HG03025 (cell line): ENCODE data around the gene AACS.
"Not testable (repeated sequence)": the region's sequence is repeated elsewhere in the genome, so short reads cannot be mapped to it uniquely, and the experiment has no call there.

ENCODE experiments used
- ATAC-seq: cut with Tn5 transposase; IDR thresholded peaks from one replicate; pipeline ENCODE4 v1.9.1; 2021; ENCODE audit warnings: mild to moderate bottlenecking, moderate library complexity; ENCODE audit not compliant: unreplicated experiment, low FRiP score

AACS gene

GRCh38 chr12:125121106-125121505, 55.9 kb downstream of the AACS start:
- ATAC-seq = no peak

GRCh38 chr12:125122668-125123067, 57.4 kb downstream of the AACS start:
- ATAC-seq = no peak

- no peak for ATAC-seq
Observed at GRCh38 chr12:125124320-125124966, 59.2 kb downstream of the AACS start.

- ATAC-seq = no peak
Observed at GRCh38 chr12:125125271-125125670, 60.0 kb downstream of the AACS start.

- ATAC-seq = no peak
Observed at GRCh38 chr12:125128439-125129178, 63.4 kb downstream of the AACS start.

GRCh38 chr12:125129179-125129571, 63.9 kb downstream of the AACS start:
- ATAC-seq = no peak

- no peak for ATAC-seq
Observed at GRCh38 chr12:125129591-125130255, 64.5 kb downstream of the AACS start.

GRCh38 chr12:125131958-125132357, 66.7 kb downstream of the AACS start:
- ATAC-seq = no peak

GRCh38 chr12:125132698-125133400, 67.6 kb downstream of the AACS start:
- ATAC-seq = no peak

- no peak for ATAC-seq
Observed at GRCh38 chr12:125133616-125134015, 68.4 kb downstream of the AACS start.

GRCh38 chr12:125134576-125134975, 69.3 kb downstream of the AACS start:
- ATAC-seq = no peak

GRCh38 chr12:125135906-125136305, 70.7 kb downstream of the AACS start:
- no peak for ATAC-seq

GRCh38 chr12:125136702-125137101, 71.5 kb downstream of the AACS start:
- ATAC-seq = no peak

GRCh38 chr12:125137766-125138344, 72.6 kb downstream of the AACS start:
- ATAC-seq = no peak

- no peak for ATAC-seq
Observed at GRCh38 chr12:125140279-125141209, 75.3 kb downstream of the AACS start.

- ATAC-seq = not testable (repeated sequence)
Observed at GRCh38 chr12:125141210-125141573, 76.0 kb downstream of the AACS start.

- no peak for ATAC-seq
Observed at GRCh38 chr12:125142601-125143000, 77.4 kb downstream of the AACS start.

- no peak for ATAC-seq
Observed at GRCh38 chr12:125143491-125143890, 78.3 kb downstream of the AACS start.

GRCh38 chr12:125145196-125145595, 80.0 kb downstream of the AACS start:
- no peak for ATAC-seq

- ATAC-seq = no peak
Observed at GRCh38 chr12:125148316-125148715, 83.1 kb downstream of the AACS start.
